UCSD-AML1 (cell line): Measurements from ENCODE around the gene CDK17.
"Not testable (repeated sequence)": the region's sequence is repeated elsewhere in the genome, so short reads cannot be mapped to it uniquely, and the experiment has no call there.

Source experiments
- DNase-seq: peaks from one replicate; lab custom pipeline; 2025; ENCODE audit not compliant: unreplicated experiment; lab: John Stamatoyannopoulos, UW

The CDK17 gene

GRCh38 chr12:96395236-96395635 is 5.0 kb downstream of the CDK17 start:
- no peak for DNase-seq

GRCh38 chr12:96393229-96393628 is 7.0 kb downstream of the CDK17 start:
- DNase-seq: not testable (repeated sequence)

GRCh38 chr12:96392397-96392796 is 7.8 kb downstream of the CDK17 start:
- DNase-seq: no peak

GRCh38 chr12:96387981-96388380 is 12.3 kb downstream of the CDK17 start:
- no peak for DNase-seq

- DNase-seq: no peak
Observed at GRCh38 chr12:96386794-96387193, 13.4 kb downstream of the CDK17 start.

GRCh38 chr12:96383991-96384390 is 16.2 kb downstream of the CDK17 start:
- no peak for DNase-seq

GRCh38 chr12:96383371-96383770 is 16.9 kb downstream of the CDK17 start:
- DNase-seq: no peak

GRCh38 chr12:96379743-96380142 is 20.5 kb downstream of the CDK17 start:
- not testable (repeated sequence) for DNase-seq

- no peak for DNase-seq
Observed at GRCh38 chr12:96378319-96378718, 21.9 kb downstream of the CDK17 start.

- DNase-seq: no peak
Observed at GRCh38 chr12:96376865-96377264, 23.4 kb downstream of the CDK17 start.

GRCh38 chr12:96375841-96376604 is 24.2 kb downstream of the CDK17 start:
- no peak for DNase-seq

- no peak for DNase-seq
Observed at GRCh38 chr12:96375170-96375569, 25.1 kb downstream of the CDK17 start.

GRCh38 chr12:96371790-96372699 is 28.2 kb downstream of the CDK17 start:
- no peak for DNase-seq

GRCh38 chr12:96371138-96371789 is 29.0 kb downstream of the CDK17 start:
- DNase-seq: no peak

- no peak for DNase-seq
Observed at GRCh38 chr12:96368687-96369086, 31.6 kb downstream of the CDK17 start.

GRCh38 chr12:96368233-96368632 is 32.0 kb downstream of the CDK17 start:
- DNase-seq: no peak

- no peak for DNase-seq
Observed at GRCh38 chr12:96366381-96366654, 33.9 kb downstream of the CDK17 start.

- DNase-seq: no peak
Observed at GRCh38 chr12:96365604-96366380, 34.4 kb downstream of the CDK17 start.

GRCh38 chr12:96364092-96364700 is 36.0 kb downstream of the CDK17 start:
- no peak for DNase-seq

GRCh38 chr12:96361074-96361473 is 39.2 kb downstream of the CDK17 start:
- DNase-seq: no peak

GRCh38 chr12:96360550-96360949 is 39.7 kb downstream of the CDK17 start:
- no peak for DNase-seq
